Liver (tissue), 9 donors: ENCODE measurements around the gene RHOD. TPM values are rescaled to one million over a fixed set of nuclear protein-coding genes. Genes with fewer than 3 reads are reported as not detected.

Experiments used
- DNase-seq: peaks from one replicate; pipeline ENCODE4 v3.0.0-alpha.2; 2017; ENCODE audit warnings: low spot score
- H3K27ac ChIP-seq, 2 donors: one replicate each; pipeline ENCODE4 v1.7.0; 2013; ENCODE audit warnings: inconsistent platforms in 2 of 2, low read length in 2 of 2, control low read depth in 1 of 2, low read depth in 1 of 2, mild to moderate bottlenecking in 1 of 2
- H3K27me3 ChIP-seq, 4 donors: one replicate each; pipeline versions ENCODE4 v1.6.1 to v1.7.0; 2013; ENCODE audit warnings: low read length in 3 of 4, inconsistent platforms in 1 of 4, mild to moderate bottlenecking in 1 of 4, moderate library complexity in 1 of 4; ENCODE audit not compliant: control insufficient read depth in 4 of 4, insufficient read depth in 4 of 4
- H3K36me3 ChIP-seq, 4 donors: one replicate each; pipeline versions ENCODE4 v1.6.1 to v1.7.0; 2013; ENCODE audit warnings: low read length in 3 of 4, mild to moderate bottlenecking in 3 of 4, low read depth in 1 of 4, moderate library complexity in 1 of 4; ENCODE audit not compliant: control insufficient read depth in 4 of 4, insufficient read depth in 3 of 4
- H3K4me1 ChIP-seq, 4 donors: one replicate each; pipeline versions ENCODE4 v1.6.1 to v1.7.0; 2013; ENCODE audit warnings: low read length in 3 of 4, mild to moderate bottlenecking in 3 of 4, moderate library complexity in 1 of 4; ENCODE audit not compliant: control insufficient read depth in 4 of 4, insufficient read depth in 4 of 4
- H3K4me3 ChIP-seq, 3 donors: one replicate each; pipeline versions ENCODE4 v1.6.1 to v1.7.0; 2013; ENCODE audit warnings: low read length in 3 of 3, control low read depth in 1 of 3, low read depth in 1 of 3, mild to moderate bottlenecking in 1 of 3
- H3K9ac ChIP-seq, 2 donors: one replicate each; pipeline ENCODE4 v1.7.0; 2013; ENCODE audit warnings: low read length in 2 of 2, mild to moderate bottlenecking in 2 of 2, moderate library complexity in 2 of 2, control low read depth in 1 of 2, low read depth in 1 of 2
- H3K9me3 ChIP-seq, 4 donors: one replicate each; pipeline versions ENCODE4 v1.6.1 to v1.7.0; 2013; ENCODE audit warnings: low read length in 3 of 4; ENCODE audit not compliant: control insufficient read depth in 4 of 4
- EGR1 ChIP-seq, 2 donors: IDR thresholded peaks; 2 replicates each; pipeline ENCODE4 v1.6.1; 2016 to 2018; ENCODE audit warnings: antibody characterized with exemption in 2 of 2, low read depth in 2 of 2
- GABPA ChIP-seq, 2 donors: IDR thresholded peaks in 1 of 2; conservative IDR thresholded peaks in 1 of 2; 2 replicates each; pipeline ENCODE4 v1.6.1; 2016; ENCODE audit warnings: antibody characterized with exemption in 2 of 2, mild to moderate bottlenecking in 1 of 2, moderate library complexity in 1 of 2
- HNF4A ChIP-seq, 2 donors: conservative IDR thresholded peaks; 2 replicates each; pipeline ENCODE4 v1.6.1; 2016; ENCODE audit warnings: antibody characterized with exemption in 2 of 2, mild to moderate bottlenecking in 2 of 2
- JUND ChIP-seq, 2 donors: IDR thresholded peaks; 2 replicates each; pipeline ENCODE4 v1.6.1; 2016; ENCODE audit warnings: antibody characterized with exemption in 2 of 2
- NR2F2 ChIP-seq: IDR thresholded peaks from 2 replicates; pipeline ENCODE4 v1.6.1; 2016; ENCODE audit warnings: antibody characterized with exemption
- RAD21 ChIP-seq, 2 donors: IDR thresholded peaks; 2 replicates each; pipeline ENCODE4 v1.6.1; 2016; ENCODE audit warnings: antibody characterized with exemption in 2 of 2, mild to moderate bottlenecking in 2 of 2
- RXRA ChIP-seq, 2 donors: IDR thresholded peaks; 2 replicates each; pipeline ENCODE4 v1.6.1; 2017 to 2018; ENCODE audit warnings: antibody characterized with exemption in 2 of 2, mild to moderate bottlenecking in 1 of 2
- YY1 ChIP-seq: IDR thresholded peaks from 2 replicates; pipeline ENCODE4 v1.6.1; 2016; ENCODE audit warnings: antibody characterized with exemption, mild to moderate bottlenecking
- whole genome bisulfite sequencing: extraction: QIAGEN DNeasy Blood & Tissue Kit; methylation state at CpG from one replicate; pipeline ENCODE4 v1.1.7; 2013; 5-methylcytosine and 5-hydroxymethylcytosine counted together
- polyA plus RNA-seq, 2 donors: library from polyadenylated mRNA; stranded (reverse) in 1 of 2; unstranded in 1 of 2; fragments of 200-250 nt in 1 of 2; fragments of >200 nt in 1 of 2; fragmentation: Nextera tagmentation in 1 of 2; extraction: Ambion mirVana in 1 of 2; gene quantifications; one replicate each; pipeline versions ENCODE4 v1.2.1 to v1.2.3, GENCODE V29; 2013 to 2015
- total RNA-seq, 2 donors: library from RNA; depleted of rRNA; stranded (reverse); fragments of >200 nt; gene quantifications; one replicate each; pipeline ENCODE4 v1.2.3, GENCODE V29; 2014
- TF ChIP-seq, protein P1 (sequence below): IDR thresholded peaks from 2 replicates; pipeline ENCODE4 v1.6.1; 2016; ENCODE audit warnings: antibody characterized with exemption
- TF ChIP-seq, protein P2 (sequence below): IDR thresholded peaks from 2 replicates; pipeline ENCODE4 v1.6.1; 2016; ENCODE audit warnings: antibody characterized with exemption, mild to moderate bottlenecking
- TF ChIP-seq, protein P3 (sequence below): IDR thresholded peaks from 2 replicates; pipeline ENCODE4 v1.6.1; 2016; ENCODE audit warnings: antibody characterized with exemption
- TF ChIP-seq, protein P4 (sequence below): fragments of 150-350 bp; IDR thresholded peaks from 2 replicates; pipeline ENCODE4 v1.5.1; 2017; ENCODE audit warnings: improper control_type of control experiment, low read depth, low read length; ENCODE audit not compliant: missing input control
- donor health status: healthy.
- donor health status: healthy.
- donor health status: healthy.
- donor health status: healthy.
- donor health status: healthy.

The RHOD gene
- total and polyA plus RNA-seq, 4 donors = 7.8 to 50.7 (median 33.2) TPM

DNA sequence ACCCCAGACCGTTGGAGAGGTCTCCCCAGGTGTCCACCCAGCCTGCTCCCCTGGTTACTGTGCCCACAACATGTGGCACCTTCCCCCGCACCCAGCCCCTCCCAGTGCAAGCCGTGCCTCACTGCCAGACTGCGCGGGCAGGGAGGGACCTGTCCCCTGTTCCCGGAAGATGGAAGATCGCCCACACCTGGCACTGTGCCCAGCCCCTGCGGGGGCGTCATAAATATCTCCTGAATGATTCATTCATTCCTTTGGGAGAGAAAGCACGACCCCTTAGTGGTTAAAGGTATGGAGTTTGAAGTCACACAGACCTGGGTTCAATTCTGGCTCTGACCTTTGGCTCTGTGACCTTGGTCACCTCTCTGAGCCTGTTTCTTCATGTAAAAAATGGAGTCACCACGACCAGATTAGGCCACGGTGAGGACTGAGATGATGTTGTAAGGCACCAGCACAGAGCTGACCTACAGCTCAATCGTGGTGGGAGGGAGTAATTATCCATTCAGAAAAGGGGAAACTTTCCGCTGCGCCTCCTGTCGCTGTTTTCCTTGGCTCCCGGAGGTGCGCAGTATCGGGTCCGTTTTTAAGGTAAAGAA, 34.2 kb upstream of the RHOD start:
- H3K27ac ChIP-seq = peak overlapping the region; percentile 72 to 81
- H3K9ac ChIP-seq = peak overlapping the region in 1 of 2 donors; percentile 65
- TF ChIP-seq GABPA (IDR thresholded peaks at IDR 0.05 in 1 of 2, conservative IDR thresholded peaks at IDR 0.05 in 1 of 2) = no peak
- TF ChIP-seq, protein P1, sequence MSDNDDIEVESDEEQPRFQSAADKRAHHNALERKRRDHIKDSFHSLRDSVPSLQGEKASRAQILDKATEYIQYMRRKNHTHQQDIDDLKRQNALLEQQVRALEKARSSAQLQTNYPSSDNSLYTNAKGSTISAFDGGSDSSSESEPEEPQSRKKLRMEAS = peak; percentile 31
- peak; percentile 65 for TF ChIP-seq YY1
- TF ChIP-seq JUND (IDR thresholded peaks at IDR 0.05) = no peak
- TF ChIP-seq, protein P2, sequence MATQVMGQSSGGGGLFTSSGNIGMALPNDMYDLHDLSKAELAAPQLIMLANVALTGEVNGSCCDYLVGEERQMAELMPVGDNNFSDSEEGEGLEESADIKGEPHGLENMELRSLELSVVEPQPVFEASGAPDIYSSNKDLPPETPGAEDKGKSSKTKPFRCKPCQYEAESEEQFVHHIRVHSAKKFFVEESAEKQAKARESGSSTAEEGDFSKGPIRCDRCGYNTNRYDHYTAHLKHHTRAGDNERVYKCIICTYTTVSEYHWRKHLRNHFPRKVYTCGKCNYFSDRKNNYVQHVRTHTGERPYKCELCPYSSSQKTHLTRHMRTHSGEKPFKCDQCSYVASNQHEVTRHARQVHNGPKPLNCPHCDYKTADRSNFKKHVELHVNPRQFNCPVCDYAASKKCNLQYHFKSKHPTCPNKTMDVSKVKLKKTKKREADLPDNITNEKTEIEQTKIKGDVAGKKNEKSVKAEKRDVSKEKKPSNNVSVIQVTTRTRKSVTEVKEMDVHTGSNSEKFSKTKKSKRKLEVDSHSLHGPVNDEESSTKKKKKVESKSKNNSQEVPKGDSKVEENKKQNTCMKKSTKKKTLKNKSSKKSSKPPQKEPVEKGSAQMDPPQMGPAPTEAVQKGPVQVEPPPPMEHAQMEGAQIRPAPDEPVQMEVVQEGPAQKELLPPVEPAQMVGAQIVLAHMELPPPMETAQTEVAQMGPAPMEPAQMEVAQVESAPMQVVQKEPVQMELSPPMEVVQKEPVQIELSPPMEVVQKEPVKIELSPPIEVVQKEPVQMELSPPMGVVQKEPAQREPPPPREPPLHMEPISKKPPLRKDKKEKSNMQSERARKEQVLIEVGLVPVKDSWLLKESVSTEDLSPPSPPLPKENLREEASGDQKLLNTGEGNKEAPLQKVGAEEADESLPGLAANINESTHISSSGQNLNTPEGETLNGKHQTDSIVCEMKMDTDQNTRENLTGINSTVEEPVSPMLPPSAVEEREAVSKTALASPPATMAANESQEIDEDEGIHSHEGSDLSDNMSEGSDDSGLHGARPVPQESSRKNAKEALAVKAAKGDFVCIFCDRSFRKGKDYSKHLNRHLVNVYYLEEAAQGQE = peak; percentile 31
- peak; percentile 67 for TF ChIP-seq NR2F2
- TF ChIP-seq, protein P3, sequence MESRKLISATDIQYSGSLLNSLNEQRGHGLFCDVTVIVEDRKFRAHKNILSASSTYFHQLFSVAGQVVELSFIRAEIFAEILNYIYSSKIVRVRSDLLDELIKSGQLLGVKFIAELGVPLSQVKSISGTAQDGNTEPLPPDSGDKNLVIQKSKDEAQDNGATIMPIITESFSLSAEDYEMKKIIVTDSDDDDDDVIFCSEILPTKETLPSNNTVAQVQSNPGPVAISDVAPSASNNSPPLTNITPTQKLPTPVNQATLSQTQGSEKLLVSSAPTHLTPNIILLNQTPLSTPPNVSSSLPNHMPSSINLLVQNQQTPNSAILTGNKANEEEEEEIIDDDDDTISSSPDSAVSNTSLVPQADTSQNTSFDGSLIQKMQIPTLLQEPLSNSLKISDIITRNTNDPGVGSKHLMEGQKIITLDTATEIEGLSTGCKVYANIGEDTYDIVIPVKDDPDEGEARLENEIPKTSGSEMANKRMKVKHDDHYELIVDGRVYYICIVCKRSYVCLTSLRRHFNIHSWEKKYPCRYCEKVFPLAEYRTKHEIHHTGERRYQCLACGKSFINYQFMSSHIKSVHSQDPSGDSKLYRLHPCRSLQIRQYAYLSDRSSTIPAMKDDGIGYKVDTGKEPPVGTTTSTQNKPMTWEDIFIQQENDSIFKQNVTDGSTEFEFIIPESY = no peak
- TF ChIP-seq EGR1 (IDR thresholded peaks at IDR 0.05; ENCODE audit: low read depth in 2 of 2) = peak; percentile 50 to 96
- TF ChIP-seq HNF4A (conservative IDR thresholded peaks at IDR 0.05) = peak; percentile 30 to 61
- TF ChIP-seq RAD21 (IDR thresholded peaks at IDR 0.05) = peak in 1 of 2 donors; percentile 5
- TF ChIP-seq RXRA (IDR thresholded peaks at IDR 0.05) = peak; percentile 29 to 76
- TF ChIP-seq, protein P4, sequence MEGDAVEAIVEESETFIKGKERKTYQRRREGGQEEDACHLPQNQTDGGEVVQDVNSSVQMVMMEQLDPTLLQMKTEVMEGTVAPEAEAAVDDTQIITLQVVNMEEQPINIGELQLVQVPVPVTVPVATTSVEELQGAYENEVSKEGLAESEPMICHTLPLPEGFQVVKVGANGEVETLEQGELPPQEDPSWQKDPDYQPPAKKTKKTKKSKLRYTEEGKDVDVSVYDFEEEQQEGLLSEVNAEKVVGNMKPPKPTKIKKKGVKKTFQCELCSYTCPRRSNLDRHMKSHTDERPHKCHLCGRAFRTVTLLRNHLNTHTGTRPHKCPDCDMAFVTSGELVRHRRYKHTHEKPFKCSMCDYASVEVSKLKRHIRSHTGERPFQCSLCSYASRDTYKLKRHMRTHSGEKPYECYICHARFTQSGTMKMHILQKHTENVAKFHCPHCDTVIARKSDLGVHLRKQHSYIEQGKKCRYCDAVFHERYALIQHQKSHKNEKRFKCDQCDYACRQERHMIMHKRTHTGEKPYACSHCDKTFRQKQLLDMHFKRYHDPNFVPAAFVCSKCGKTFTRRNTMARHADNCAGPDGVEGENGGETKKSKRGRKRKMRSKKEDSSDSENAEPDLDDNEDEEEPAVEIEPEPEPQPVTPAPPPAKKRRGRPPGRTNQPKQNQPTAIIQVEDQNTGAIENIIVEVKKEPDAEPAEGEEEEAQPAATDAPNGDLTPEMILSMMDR = no peak
- WGBS = 24% methylated on average over 20 of the region's 20 CpGs
- peak overlapping the region; percentile 1 to 69 (median 56) for H3K4me3 ChIP-seq
- H3K36me3 ChIP-seq = no peaks in the 10 kb centered on the region
- H3K27me3 ChIP-seq = no peaks in the 10 kb centered on the region
- H3K4me1 ChIP-seq = peaks cover 11 to 34% (median 23%) of the 10 kb centered on the region in 4 donors
- no peaks in the 10 kb centered on the region for H3K9me3 ChIP-seq
- no peak for DNase-seq
